ENCODE results near the gene PHETA1. TPM values are rescaled to one million over a fixed set of nuclear protein-coding genes. Genes with fewer than 3 reads are reported as not detected.

Gene PHETA1
- total and polyA plus RNA-seq, 2 of the 13 experiments (the other 11 are each of a cell fraction or from before 2014, with no cell fraction given) = 11.3 to 20.8 TPM

DNA sequence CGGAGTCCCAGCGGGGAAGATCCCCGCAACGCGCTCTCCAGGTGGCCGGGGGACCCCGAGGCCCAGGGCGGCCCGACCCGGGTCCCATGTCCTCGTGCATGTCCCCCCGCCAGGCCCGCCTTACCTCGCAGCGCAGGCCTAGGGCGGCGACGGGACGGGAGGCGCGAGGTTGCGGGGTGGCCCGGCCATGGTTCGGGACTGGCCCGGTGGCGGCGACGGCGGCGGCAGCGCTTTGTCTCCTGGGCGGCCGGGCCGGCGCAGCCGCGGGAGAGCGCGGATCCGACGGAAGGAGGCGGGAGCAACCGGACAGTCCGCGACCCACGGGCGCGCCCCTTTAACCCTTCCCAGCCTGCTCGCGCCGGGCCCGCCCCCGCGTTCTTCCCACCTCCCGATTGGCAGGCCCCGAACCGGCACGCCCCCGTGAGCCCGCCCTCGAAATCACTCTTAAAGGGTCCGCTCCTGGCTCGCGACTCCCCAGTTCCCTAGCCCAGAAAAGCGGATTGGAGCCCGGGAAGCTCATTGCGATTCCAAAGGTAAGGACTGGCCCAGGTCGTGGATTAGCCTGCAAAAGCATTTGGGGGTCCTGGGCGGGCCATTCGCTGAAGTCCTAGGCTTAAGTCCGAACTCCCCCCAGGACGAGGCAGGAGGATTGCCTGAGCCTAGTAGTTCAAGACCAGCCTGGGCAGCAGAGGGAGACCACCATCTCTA lies at the start of gene PHETA1 (continued):
- TF ChIP-seq, protein P1, sequence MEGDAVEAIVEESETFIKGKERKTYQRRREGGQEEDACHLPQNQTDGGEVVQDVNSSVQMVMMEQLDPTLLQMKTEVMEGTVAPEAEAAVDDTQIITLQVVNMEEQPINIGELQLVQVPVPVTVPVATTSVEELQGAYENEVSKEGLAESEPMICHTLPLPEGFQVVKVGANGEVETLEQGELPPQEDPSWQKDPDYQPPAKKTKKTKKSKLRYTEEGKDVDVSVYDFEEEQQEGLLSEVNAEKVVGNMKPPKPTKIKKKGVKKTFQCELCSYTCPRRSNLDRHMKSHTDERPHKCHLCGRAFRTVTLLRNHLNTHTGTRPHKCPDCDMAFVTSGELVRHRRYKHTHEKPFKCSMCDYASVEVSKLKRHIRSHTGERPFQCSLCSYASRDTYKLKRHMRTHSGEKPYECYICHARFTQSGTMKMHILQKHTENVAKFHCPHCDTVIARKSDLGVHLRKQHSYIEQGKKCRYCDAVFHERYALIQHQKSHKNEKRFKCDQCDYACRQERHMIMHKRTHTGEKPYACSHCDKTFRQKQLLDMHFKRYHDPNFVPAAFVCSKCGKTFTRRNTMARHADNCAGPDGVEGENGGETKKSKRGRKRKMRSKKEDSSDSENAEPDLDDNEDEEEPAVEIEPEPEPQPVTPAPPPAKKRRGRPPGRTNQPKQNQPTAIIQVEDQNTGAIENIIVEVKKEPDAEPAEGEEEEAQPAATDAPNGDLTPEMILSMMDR (CRISPR knock-in tag; IDR thresholded peaks at IDR 0.05) = no peak
- TF ChIP-seq MXD4 (CRISPR knock-in tag; IDR thresholded peaks at IDR 0.05) = peak; percentile 82
- TF ChIP-seq NBN (conservative IDR thresholded peaks at IDR 0.05) = no peak
- no peak for TF ChIP-seq NFIB (CRISPR knock-in tag; IDR thresholded peaks at IDR 0.05; ENCODE audit: borderline replicate concordance)
- no peak for TF ChIP-seq CBX2 (IDR thresholded peaks at IDR 0.05; ENCODE audit: low read depth, low read length)
- no peak for TF ChIP-seq CBX2 (CRISPR knock-in tag; IDR thresholded peaks at IDR 0.05; ENCODE audit: low read depth)
- no peak for TF ChIP-seq YEATS2 (CRISPR knock-in tag; IDR thresholded peaks at IDR 0.05; ENCODE audit: borderline replicate concordance)
- TF ChIP-seq ZNF709 (CRISPR knock-in tag; IDR thresholded peaks at IDR 0.05) = peak; percentile 85; the same call in 1 of the 2 replicates
- no peak for TF ChIP-seq NCOA2 (CRISPR knock-in tag; IDR thresholded peaks at IDR 0.05)
- TF ChIP-seq ZNF724P (CRISPR knock-in tag; IDR thresholded peaks at IDR 0.05; ENCODE audit: borderline replicate concordance) = peak; percentile 73; the same call in 1 of the 2 replicates
- TF ChIP-seq IRF2 (CRISPR knock-in tag; IDR thresholded peaks at IDR 0.05) = no peak
- TF ChIP-seq, protein P2, sequence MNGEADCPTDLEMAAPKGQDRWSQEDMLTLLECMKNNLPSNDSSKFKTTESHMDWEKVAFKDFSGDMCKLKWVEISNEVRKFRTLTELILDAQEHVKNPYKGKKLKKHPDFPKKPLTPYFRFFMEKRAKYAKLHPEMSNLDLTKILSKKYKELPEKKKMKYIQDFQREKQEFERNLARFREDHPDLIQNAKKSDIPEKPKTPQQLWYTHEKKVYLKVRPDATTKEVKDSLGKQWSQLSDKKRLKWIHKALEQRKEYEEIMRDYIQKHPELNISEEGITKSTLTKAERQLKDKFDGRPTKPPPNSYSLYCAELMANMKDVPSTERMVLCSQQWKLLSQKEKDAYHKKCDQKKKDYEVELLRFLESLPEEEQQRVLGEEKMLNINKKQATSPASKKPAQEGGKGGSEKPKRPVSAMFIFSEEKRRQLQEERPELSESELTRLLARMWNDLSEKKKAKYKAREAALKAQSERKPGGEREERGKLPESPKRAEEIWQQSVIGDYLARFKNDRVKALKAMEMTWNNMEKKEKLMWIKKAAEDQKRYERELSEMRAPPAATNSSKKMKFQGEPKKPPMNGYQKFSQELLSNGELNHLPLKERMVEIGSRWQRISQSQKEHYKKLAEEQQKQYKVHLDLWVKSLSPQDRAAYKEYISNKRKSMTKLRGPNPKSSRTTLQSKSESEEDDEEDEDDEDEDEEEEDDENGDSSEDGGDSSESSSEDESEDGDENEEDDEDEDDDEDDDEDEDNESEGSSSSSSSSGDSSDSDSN (CRISPR knock-in tag; IDR thresholded peaks at IDR 0.05) = 0 out of 2 replicates have a peak, but pooled peaks have one; percentile 74
- TF ChIP-seq, protein P3, sequence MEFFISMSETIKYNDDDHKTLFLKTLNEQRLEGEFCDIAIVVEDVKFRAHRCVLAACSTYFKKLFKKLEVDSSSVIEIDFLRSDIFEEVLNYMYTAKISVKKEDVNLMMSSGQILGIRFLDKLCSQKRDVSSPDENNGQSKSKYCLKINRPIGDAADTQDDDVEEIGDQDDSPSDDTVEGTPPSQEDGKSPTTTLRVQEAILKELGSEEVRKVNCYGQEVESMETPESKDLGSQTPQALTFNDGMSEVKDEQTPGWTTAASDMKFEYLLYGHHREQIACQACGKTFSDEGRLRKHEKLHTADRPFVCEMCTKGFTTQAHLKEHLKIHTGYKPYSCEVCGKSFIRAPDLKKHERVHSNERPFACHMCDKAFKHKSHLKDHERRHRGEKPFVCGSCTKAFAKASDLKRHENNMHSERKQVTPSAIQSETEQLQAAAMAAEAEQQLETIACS (CRISPR knock-in tag; IDR thresholded peaks at IDR 0.05) = peak; percentile 55; the same call in 1 of the 2 replicates
- TF ChIP-seq TEAD2 (CRISPR knock-in tag; IDR thresholded peaks at IDR 0.05) = no peak
- TF ChIP-seq ZNF788 (CRISPR knock-in tag; IDR thresholded peaks at IDR 0.05; ENCODE audit: borderline replicate concordance) = no peak; the same call in 1 of the 2 replicates
- TF ChIP-seq NFYB (CRISPR knock-in tag; IDR thresholded peaks at IDR 0.05) = peak; percentile 83
- TF ChIP-seq ZC3H13 (CRISPR knock-in tag; IDR thresholded peaks at IDR 0.05) = no peak
- TF ChIP-seq, protein P4, sequence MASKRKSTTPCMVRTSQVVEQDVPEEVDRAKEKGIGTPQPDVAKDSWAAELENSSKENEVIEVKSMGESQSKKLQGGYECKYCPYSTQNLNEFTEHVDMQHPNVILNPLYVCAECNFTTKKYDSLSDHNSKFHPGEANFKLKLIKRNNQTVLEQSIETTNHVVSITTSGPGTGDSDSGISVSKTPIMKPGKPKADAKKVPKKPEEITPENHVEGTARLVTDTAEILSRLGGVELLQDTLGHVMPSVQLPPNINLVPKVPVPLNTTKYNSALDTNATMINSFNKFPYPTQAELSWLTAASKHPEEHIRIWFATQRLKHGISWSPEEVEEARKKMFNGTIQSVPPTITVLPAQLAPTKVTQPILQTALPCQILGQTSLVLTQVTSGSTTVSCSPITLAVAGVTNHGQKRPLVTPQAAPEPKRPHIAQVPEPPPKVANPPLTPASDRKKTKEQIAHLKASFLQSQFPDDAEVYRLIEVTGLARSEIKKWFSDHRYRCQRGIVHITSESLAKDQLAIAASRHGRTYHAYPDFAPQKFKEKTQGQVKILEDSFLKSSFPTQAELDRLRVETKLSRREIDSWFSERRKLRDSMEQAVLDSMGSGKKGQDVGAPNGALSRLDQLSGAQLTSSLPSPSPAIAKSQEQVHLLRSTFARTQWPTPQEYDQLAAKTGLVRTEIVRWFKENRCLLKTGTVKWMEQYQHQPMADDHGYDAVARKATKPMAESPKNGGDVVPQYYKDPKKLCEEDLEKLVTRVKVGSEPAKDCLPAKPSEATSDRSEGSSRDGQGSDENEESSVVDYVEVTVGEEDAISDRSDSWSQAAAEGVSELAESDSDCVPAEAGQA (IDR thresholded peaks at IDR 0.05; ENCODE audit: low read depth) = 0 out of 2 replicates have a peak, but pooled peaks have one; percentile 14
- TF ChIP-seq, protein P4 (CRISPR knock-in tag; IDR thresholded peaks at IDR 0.05; ENCODE audit: borderline replicate concordance) = no peak
